CD14-positive monocyte (primary cell): ENCODE data around the gene ATP8B2. TPM values are rescaled to one million over a fixed set of nuclear protein-coding genes. Genes with fewer than 3 reads are reported as not detected.

Experiments used
- DNase-seq, 3 donors: peaks; one replicate each; pipeline ENCODE4 v3.0.0-alpha.2; 2011 to 2022
- H2AFZ ChIP-seq: 2 replicates; pipeline ENCODE4 v1.6.0; 2012; ENCODE audit warnings: mild to moderate bottlenecking, low read depth, low read length, inconsistent platforms; ENCODE audit not compliant: insufficient read depth, poor library complexity, severe bottlenecking
- H3K27ac ChIP-seq, 2 donors: 1 replicate in 1 of 2; 2 replicates in 1 of 2; pipeline ENCODE4 v1.5.1; 2012 to 2013; ENCODE audit warnings: low read length in 2 of 2, control low read depth in 1 of 2, inconsistent platforms in 1 of 2, low read depth in 1 of 2, mild to moderate bottlenecking in 1 of 2
- H3K27me3 ChIP-seq, 2 donors: one replicate each; pipeline versions ENCODE4 v1.6.0 to v1.6.1; 2011 to 2013; ENCODE audit warnings: low read length in 2 of 2; ENCODE audit not compliant: control insufficient read depth in 2 of 2, insufficient read depth in 2 of 2
- H3K36me3 ChIP-seq, 2 donors: replicated peaks in 1 of 2; 1 replicate in 1 of 2; 2 replicates in 1 of 2; pipeline versions ENCODE4 v1.5.1 to v1.6.1; 2012 to 2013; ENCODE audit warnings: low read length in 2 of 2, control low read depth in 1 of 2, inconsistent platforms in 1 of 2, mild to moderate bottlenecking in 1 of 2; ENCODE audit not compliant: insufficient read depth in 2 of 2, control insufficient read depth in 1 of 2
- H3K4me1 ChIP-seq, 2 donors: 1 replicate in 1 of 2; 2 replicates in 1 of 2; pipeline versions ENCODE4 v1.5.1 to v1.6.1; 2012 to 2013; ENCODE audit warnings: low read length in 2 of 2, control low read depth in 1 of 2, inconsistent platforms in 1 of 2, mild to moderate bottlenecking in 1 of 2, moderate library complexity in 1 of 2; ENCODE audit not compliant: insufficient read depth in 2 of 2, control insufficient read depth in 1 of 2
- H3K4me2 ChIP-seq: replicated peaks from 2 replicates; pipeline ENCODE3; 2012; ENCODE audit warnings: low read length, moderate library complexity, mild to moderate bottlenecking; ENCODE audit not compliant: poor library complexity, severe bottlenecking; ENCODE audit errors: extremely low read depth
- H3K4me3 ChIP-seq, 3 experiments: fragments of 200-600 bp in 1 of 3; sonication (generic) in 1 of 3; replicated peaks in 1 of 3; 1 replicate in 2 of 3; 2 replicates in 1 of 3; pipeline ENCODE4 v1.5.1; 2011 to 2013; ENCODE audit warnings: low read length in 3 of 3, mild to moderate bottlenecking in 3 of 3, control low read depth in 2 of 3, low read depth in 2 of 3, inconsistent platforms in 1 of 3, moderate library complexity in 1 of 3
- H3K79me2 ChIP-seq: 2 replicates; pipeline ENCODE4 v1.6.0; 2012; ENCODE audit warnings: mild to moderate bottlenecking, control low read depth, inconsistent platforms, low read length, moderate library complexity; ENCODE audit not compliant: insufficient read depth
- H3K9ac ChIP-seq: 2 replicates; pipeline ENCODE4 v1.6.0; 2017; ENCODE audit warnings: low read length, mild to moderate bottlenecking; ENCODE audit not compliant: insufficient read depth, poor library complexity, severe bottlenecking
- H3K9me3 ChIP-seq, 2 donors: replicated peaks in 1 of 2; 1 replicate in 1 of 2; 2 replicates in 1 of 2; pipeline versions ENCODE4 v1.5.1 to v1.6.1; 2012 to 2013; ENCODE audit warnings: low read length in 2 of 2, control low read depth in 1 of 2; ENCODE audit not compliant: control insufficient read depth in 1 of 2, insufficient read depth in 1 of 2
- H4K20me1 ChIP-seq: 2 replicates; pipeline ENCODE4 v1.6.0; 2012; ENCODE audit warnings: mild to moderate bottlenecking, low read length, control low read depth, moderate library complexity; ENCODE audit not compliant: insufficient read depth
- H3K27ac Mint-ChIP-seq, 7 donors: one replicate each; pipeline ENCODE4 v1.8.0; 2020; ENCODE audit warnings: mild to moderate bottlenecking in 7 of 7, mixed read lengths in 7 of 7, moderate library complexity in 6 of 7, inconsistent platforms in 2 of 7
- H3K27me3 Mint-ChIP-seq, 3 donors: one replicate each; pipeline ENCODE4 v1.8.0; 2021 to 2022; ENCODE audit warnings: low read depth in 3 of 3, mild to moderate bottlenecking in 3 of 3, mixed read lengths in 3 of 3, moderate library complexity in 3 of 3, inconsistent platforms in 1 of 3
- H3K36me3 Mint-ChIP-seq, 2 donors: one replicate each; pipeline ENCODE4 v1.8.0; 2020; ENCODE audit warnings: mixed read lengths in 2 of 2, inconsistent platforms in 1 of 2, mild to moderate bottlenecking in 1 of 2
- H3K4me1 Mint-ChIP-seq: one replicate; pipeline ENCODE4 v1.8.0; 2020; ENCODE audit warnings: mild to moderate bottlenecking, mixed read lengths
- H3K4me3 Mint-ChIP-seq, 2 donors: one replicate each; pipeline ENCODE4 v1.8.0; 2020; ENCODE audit warnings: mild to moderate bottlenecking in 2 of 2, mixed read lengths in 2 of 2, moderate library complexity in 1 of 2
- H3K9me3 Mint-ChIP-seq, 7 donors: one replicate each; pipeline ENCODE4 v1.8.0; 2020 to 2022; ENCODE audit warnings: mixed read lengths in 7 of 7, mild to moderate bottlenecking in 6 of 7, moderate library complexity in 6 of 7, inconsistent platforms in 2 of 7
- WGBS: methylation state at CpG from one replicate; pipeline ENCODE4 v1.1.5; 2013; ENCODE audit warnings: missing lambda C conversion rate; ENCODE audit not compliant: insufficient coverage; 5-methylcytosine and 5-hydroxymethylcytosine counted together
- intact Hi-C, 2 donors: fragments of 100-400 bp; cut with micrococcal nuclease; formaldehyde crosslinking; loops; one replicate each; pipeline versions ENCODE4 v1.15.0 to v1.15.1; 2023
- polyA plus RNA-seq, 3 donors: library from polyadenylated mRNA; depleted of rRNA in 1 of 3; unstranded in 2 of 3; stranded (reverse) in 1 of 3; fragments of 300-500 nt in 2 of 3; fragments of >200 nt in 1 of 3; fragmentation: Illumina TruSeq in 2 of 3; gene quantifications; 1 replicate in 2 of 3; 2 replicates in 1 of 3; pipeline ENCODE4 v1.2.3, GENCODE V29; 2012 to 2021
- TF ChIP-seq, protein P1 (sequence below): fragments of 200-600 bp; IDR thresholded peaks from one replicate; pipeline ENCODE4 v1.8.0; 2022; ENCODE audit warnings: antibody characterized with exemption, mild to moderate bottlenecking

Gene ATP8B2
- polyA plus RNA-seq, 3 donors = 0.46 to 2.2 (median 0.98) TPM

DNA sequence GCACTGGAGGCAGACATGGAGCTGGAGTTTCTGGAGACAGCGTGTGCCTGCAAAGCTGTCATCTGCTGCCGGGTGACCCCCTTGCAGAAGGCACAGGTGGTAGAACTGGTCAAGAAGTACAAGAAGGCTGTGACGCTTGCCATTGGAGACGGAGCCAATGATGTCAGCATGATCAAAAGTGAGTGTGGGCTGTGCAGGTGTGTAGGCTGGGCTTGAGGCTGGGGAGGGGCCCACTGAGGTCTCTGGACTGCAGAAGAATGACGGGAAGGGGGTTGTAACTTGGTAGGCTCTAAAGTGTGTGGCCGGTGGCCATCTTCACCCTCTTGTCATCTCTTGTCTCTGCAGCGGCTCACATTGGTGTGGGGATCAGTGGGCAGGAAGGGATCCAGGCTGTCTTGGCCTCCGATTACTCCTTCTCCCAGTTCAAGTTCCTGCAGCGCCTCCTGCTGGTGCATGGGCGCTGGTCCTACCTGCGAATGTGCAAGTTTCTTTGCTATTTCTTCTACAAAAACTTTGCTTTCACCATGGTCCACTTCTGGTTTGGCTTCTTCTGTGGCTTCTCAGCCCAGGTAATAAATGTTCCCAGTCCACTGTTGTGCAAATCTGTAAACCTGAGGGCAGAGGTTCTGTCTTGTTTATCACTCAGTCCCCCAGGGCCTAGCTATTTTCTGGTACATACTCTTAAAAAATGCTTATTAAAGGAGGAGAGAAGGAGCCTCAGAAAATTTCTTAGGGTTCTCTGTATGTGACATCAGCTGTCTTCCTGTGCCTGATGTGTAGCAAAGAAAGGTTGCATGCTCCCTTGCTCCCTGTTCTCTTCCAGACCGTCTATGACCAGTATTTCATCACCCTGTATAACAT, 19.9 kb downstream of the ATP8B2 start:
- Histone ChIP-seq H3K4me2 (no peak overlapping the region), H3K9me3 (no peaks in the 10 kb centered on the region), H4K20me1 (no peaks in the 10 kb centered on the region), H3K79me2 (no peaks in the 10 kb centered on the region), H2AFZ (no peak overlapping the region), H3K27me3 (no peaks in the 10 kb centered on the region), H3K4me1 (peaks cover 40 to 50% of the 10 kb centered on the region in 2 donors), H3K36me3 (no peaks in the 10 kb centered on the region), H3K27ac (peak overlapping the region in 1 of 2 donors; percentile 1), H3K9ac (no peak overlapping the region), H3K4me3 (no peak overlapping the region)
- Mint-ChIP-seq H3K27ac (peak overlapping the region in 6 of 7 donors; percentile 8 to 77 (median 36)), H3K4me3 (no peak overlapping the region), H3K9me3 (peaks cover 0 to 3% (median 0%) of the 10 kb centered on the region in 7 donors), H3K27me3 (peaks cover 0 to 2% (median 2%) of the 10 kb centered on the region in 3 donors), H3K4me1 (peaks cover 50% of the 10 kb centered on the region), H3K36me3 (peaks cover 0 to 15% of the 10 kb centered on the region in 2 donors)
- WGBS = 96% methylated on average over 8 of the region's 12 CpGs
- TF ChIP-seq, protein P1, sequence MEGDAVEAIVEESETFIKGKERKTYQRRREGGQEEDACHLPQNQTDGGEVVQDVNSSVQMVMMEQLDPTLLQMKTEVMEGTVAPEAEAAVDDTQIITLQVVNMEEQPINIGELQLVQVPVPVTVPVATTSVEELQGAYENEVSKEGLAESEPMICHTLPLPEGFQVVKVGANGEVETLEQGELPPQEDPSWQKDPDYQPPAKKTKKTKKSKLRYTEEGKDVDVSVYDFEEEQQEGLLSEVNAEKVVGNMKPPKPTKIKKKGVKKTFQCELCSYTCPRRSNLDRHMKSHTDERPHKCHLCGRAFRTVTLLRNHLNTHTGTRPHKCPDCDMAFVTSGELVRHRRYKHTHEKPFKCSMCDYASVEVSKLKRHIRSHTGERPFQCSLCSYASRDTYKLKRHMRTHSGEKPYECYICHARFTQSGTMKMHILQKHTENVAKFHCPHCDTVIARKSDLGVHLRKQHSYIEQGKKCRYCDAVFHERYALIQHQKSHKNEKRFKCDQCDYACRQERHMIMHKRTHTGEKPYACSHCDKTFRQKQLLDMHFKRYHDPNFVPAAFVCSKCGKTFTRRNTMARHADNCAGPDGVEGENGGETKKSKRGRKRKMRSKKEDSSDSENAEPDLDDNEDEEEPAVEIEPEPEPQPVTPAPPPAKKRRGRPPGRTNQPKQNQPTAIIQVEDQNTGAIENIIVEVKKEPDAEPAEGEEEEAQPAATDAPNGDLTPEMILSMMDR = peak; percentile 57
- intact Hi-C loops = loop anchor here in 1 of 2 donors (10.0 kb wide), 1 partner anchor 50 kb away; no protein-coding TSS in a partner anchor
- DNase-seq = peak in 1 of 3 donors; percentile 25

DNA sequence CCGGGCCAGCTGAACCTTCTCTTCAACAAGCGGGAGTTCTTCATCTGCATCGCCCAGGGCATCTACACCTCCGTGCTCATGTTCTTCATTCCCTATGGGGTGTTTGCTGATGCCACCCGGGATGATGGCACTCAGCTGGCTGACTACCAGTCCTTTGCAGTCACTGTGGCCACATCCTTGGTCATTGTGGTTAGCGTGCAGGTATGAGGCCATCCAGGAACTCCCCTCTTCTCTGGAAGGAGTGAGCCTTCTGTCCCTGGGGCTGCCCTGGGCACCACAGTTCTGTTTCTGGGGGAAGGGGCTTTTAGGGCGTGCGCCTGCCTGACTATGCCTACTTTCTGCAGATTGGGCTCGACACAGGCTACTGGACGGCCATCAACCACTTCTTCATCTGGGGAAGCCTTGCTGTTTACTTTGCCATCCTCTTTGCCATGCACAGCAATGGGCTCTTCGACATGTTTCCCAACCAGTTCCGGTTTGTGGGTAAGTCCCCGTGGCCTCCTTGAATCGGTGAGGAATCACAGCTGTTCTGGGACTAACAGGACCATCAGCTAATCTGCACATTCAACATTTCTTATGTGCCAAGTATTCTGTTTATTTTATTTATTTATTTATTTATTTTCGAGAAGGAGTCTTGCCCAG, 21.1 kb downstream of the ATP8B2 start:
- no peaks in the 10 kb centered on the region for H4K20me1 ChIP-seq
- H3K27me3 Mint-ChIP-seq = peaks cover 3 to 4% (median 4%) of the 10 kb centered on the region in 3 donors
- H2AFZ ChIP-seq = no peak overlapping the region
- peaks cover 0 to under 1% of the 10 kb centered on the region in 2 donors for H3K27me3 ChIP-seq
- H3K4me2 ChIP-seq = no peak overlapping the region
- H3K9ac ChIP-seq = no peak overlapping the region
- H3K4me3 ChIP-seq = no peak overlapping the region
- no peaks in the 10 kb centered on the region for H3K9me3 ChIP-seq
- H3K27ac ChIP-seq = peak overlapping the region; percentile 1 to 44
- TF ChIP-seq, protein P1 = no peak
- H3K79me2 ChIP-seq = no peaks in the 10 kb centered on the region
- peaks cover 50% of the 10 kb centered on the region for H3K4me1 Mint-ChIP-seq
- peaks cover 40 to 51% of the 10 kb centered on the region in 2 donors for H3K4me1 ChIP-seq
- H3K36me3 Mint-ChIP-seq = peaks cover 0 to 10% of the 10 kb centered on the region in 2 donors
- peak overlapping the region in 6 of 7 donors; percentile 18 to 84 (median 56) for H3K27ac Mint-ChIP-seq
- H3K36me3 ChIP-seq = no peaks in the 10 kb centered on the region
- H3K4me3 Mint-ChIP-seq = no peak overlapping the region
- WGBS = 98% methylated on average over 6 of the region's 15 CpGs
- DNase-seq = peak in 2 of 3 donors; percentile 26 to 77
- intact Hi-C loops = loop anchor here in 1 of 2 donors (10.0 kb wide), 1 partner anchor 48 kb away; no protein-coding TSS in a partner anchor
- H3K9me3 Mint-ChIP-seq = peaks cover 0 to 3% (median 0%) of the 10 kb centered on the region in 7 donors
